ENCODE results near the gene PABPN1L.

- TF ChIP-seq CTCF (IDR thresholded peaks at IDR 0.05; ENCODE audit: low read depth, low read length, poor library complexity, severe bottlenecking) (no peak), EZH2phosphoT487 (IDR thresholded peaks at IDR 0.05; ENCODE audit: borderline replicate concordance, low read length) (no peak)
Observed at GRCh38 chr16:88843256-88843655, 23.2 kb downstream of the PABPN1L start.

Data from DOHH2 (cell line).